ENCODE data around the gene ABCA4.

The ABCA4 gene

GRCh38 chr1:94044290-94044790 lies 76.6 kb downstream of the ABCA4 start:
- TF ChIP-seq, protein P1, sequence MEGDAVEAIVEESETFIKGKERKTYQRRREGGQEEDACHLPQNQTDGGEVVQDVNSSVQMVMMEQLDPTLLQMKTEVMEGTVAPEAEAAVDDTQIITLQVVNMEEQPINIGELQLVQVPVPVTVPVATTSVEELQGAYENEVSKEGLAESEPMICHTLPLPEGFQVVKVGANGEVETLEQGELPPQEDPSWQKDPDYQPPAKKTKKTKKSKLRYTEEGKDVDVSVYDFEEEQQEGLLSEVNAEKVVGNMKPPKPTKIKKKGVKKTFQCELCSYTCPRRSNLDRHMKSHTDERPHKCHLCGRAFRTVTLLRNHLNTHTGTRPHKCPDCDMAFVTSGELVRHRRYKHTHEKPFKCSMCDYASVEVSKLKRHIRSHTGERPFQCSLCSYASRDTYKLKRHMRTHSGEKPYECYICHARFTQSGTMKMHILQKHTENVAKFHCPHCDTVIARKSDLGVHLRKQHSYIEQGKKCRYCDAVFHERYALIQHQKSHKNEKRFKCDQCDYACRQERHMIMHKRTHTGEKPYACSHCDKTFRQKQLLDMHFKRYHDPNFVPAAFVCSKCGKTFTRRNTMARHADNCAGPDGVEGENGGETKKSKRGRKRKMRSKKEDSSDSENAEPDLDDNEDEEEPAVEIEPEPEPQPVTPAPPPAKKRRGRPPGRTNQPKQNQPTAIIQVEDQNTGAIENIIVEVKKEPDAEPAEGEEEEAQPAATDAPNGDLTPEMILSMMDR (IDR thresholded peaks at IDR 0.05; ENCODE audit: insufficient read depth, low read length, missing control alignments), result no peak
- no peak for DNase-seq (ENCODE audit: low read depth, low spot score)
- ChIA-PET POLR2A (interaction anchor here (0.6 to 1.0 kb wide), 2 partner anchors 291 to 758 kb away, joined by 3 read pairs; no protein-coding TSS in a partner anchor), CTCF (interaction anchor here (0.6 to 32.8 kb wide), 13 partner anchors 14 to 762 kb away, joined by 3 to 1945 read pairs (median 5); no protein-coding TSS in a partner anchor)
- no peak overlapping the region for H3K4me3 ChIP-seq (ENCODE audit: low read depth, low read length)

GRCh38 chr1:94043738-94044289 lies 77.1 kb downstream of the ABCA4 start:
- ChIA-PET CTCF (interaction anchor here (0.6 to 32.8 kb wide), 8 partner anchors 14 to 420 kb away, joined by 3 to 1945 read pairs (median 4); no protein-coding TSS in a partner anchor), POLR2A (interaction anchor here (0.6 kb wide), 1 partner anchor 759 kb away, joined by 3 read pairs; no protein-coding TSS in a partner anchor)
- DNase-seq (ENCODE audit: low read depth, low spot score), result no peak
- TF ChIP-seq, protein P1 (IDR thresholded peaks at IDR 0.05; ENCODE audit: insufficient read depth, low read length, missing control alignments), result no peak
- H3K4me3 ChIP-seq (ENCODE audit: low read depth, low read length), result no peak overlapping the region

DNA sequence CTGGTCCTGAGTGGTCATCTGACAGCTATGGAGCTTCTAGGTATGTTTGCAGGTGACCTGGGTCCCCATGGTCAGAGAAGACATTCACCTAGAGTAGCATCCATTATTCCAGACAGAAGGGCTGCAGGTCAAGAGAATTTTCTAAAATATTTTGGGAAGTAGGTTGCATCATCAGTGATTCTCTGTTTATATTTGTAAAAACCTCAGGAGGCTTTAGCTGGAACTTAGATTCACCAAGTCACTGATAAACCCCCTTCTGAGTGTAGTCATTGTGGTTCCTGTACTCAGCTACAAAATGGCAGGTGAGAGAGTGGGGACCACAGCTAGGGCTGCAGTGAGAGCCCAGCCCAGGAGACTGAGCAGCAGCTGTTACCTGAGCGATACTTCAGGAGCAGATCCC lies 78.6 kb downstream of the ABCA4 start:
- DNase-seq (ENCODE audit: low read depth, low spot score), result no peak
- ChIA-PET CTCF (interaction anchor here (0.6 to 32.8 kb wide), 6 partner anchors 9 to 760 kb away, joined by 3 to 1945 read pairs (median 182); no protein-coding TSS in a partner anchor), POLR2A (no interaction called here)
- TF ChIP-seq, protein P1 (IDR thresholded peaks at IDR 0.05; ENCODE audit: insufficient read depth, low read length, missing control alignments), result no peak
- H3K4me3 ChIP-seq (ENCODE audit: low read depth, low read length), result no peak overlapping the region

DNA sequence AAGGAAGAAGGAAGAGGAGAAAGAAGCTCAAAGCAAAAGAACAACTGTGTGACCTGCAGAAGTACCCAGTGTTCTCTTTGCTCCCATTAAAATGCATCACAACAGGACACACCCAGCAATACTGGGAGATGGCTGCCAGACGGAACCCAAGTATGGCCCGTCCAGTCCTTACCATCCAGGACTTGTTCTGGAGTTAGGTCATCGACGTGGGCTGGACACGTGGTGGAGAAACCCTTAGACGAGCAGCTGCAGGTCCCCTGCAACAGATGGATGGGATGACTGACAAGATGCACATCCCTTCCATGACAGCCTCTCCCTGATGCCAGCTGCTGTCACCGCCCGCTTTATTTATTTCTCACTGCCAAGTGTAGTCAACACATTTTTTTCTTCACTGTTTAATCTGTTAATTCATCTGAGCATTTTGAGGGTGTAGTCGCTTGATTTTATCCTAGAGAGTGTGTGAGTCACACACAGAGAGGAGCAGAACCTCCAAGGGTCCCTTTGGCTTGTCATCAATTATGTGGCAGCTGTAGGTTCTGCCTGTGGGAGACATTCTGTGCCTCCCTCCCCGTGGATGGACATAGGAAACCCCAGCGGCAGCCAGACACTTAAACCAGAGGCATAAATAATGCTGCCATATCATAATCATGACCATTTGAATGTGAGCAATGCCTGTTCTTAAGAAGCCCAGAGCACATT lies 80.9 kb downstream of the ABCA4 start:
- CTCF ChIA-PET, result interaction anchor here (0.6 to 32.8 kb wide), 38 partner anchors 2 to 429 kb away, joined by 3 to 1945 read pairs (median 4); partner anchors contain the start of genes ARHGAP29, DNTTIP2 and GCLM
- POLR2A ChIA-PET, result interaction anchor here (0.6 to 1.1 kb wide), 2 partner anchors 195 to 295 kb away, joined by 3 to 6 read pairs; no protein-coding TSS in a partner anchor
- TF ChIP-seq, protein P1 (IDR thresholded peaks at IDR 0.05; ENCODE audit: insufficient read depth, low read length, missing control alignments), result no peak
- no peak for DNase-seq (ENCODE audit: low read depth, low spot score)
- no peak overlapping the region for H3K4me3 ChIP-seq (ENCODE audit: low read depth, low read length)

DNA sequence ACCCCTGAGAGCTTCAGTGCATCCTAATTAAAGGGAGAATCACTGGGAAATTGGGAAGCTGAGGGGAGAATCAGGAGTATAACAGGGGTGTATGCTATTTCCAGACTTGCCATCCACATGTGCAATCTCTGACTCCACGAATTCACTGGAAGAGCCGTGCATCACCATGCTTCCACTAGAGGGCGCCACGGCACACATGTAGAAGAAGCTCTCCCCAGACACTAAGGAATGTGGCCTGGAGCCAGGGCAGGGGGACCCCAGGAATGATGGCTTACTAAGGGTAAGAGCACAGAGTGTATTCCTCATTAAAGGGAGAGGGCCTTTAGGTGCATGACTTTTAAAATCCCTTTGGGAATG lies 81.5 kb downstream of the ABCA4 start:
- H3K4me3 ChIP-seq (ENCODE audit: low read depth, low read length), result no peak overlapping the region
- DNase-seq (ENCODE audit: low read depth, low spot score), result no peak
- CTCF ChIA-PET, result interaction anchor here (0.6 to 32.8 kb wide), 35 partner anchors 3 to 424 kb away, joined by 3 to 1945 read pairs (median 4); partner anchors contain the start of genes ARHGAP29, DNTTIP2 and GCLM
- POLR2A ChIA-PET, result interaction anchor here (0.8 to 1.1 kb wide), 2 partner anchors 13 to 296 kb away, joined by 4 to 6 read pairs; no protein-coding TSS in a partner anchor
- TF ChIP-seq, protein P1 (IDR thresholded peaks at IDR 0.05; ENCODE audit: insufficient read depth, low read length, missing control alignments), result peak; percentile 81

GRCh38 chr1:94038511-94038910 lies 82.4 kb downstream of the ABCA4 start:
- DNase-seq (ENCODE audit: low read depth, low spot score), result no peak
- ChIA-PET CTCF (interaction anchor here (1.4 to 32.8 kb wide), 9 partner anchors 4 to 425 kb away, joined by 6 to 1945 read pairs (median 8); partner anchors contain the start of gene GCLM), POLR2A (no interaction called here)
- H3K4me3 ChIP-seq (ENCODE audit: low read depth, low read length), result no peak overlapping the region
- TF ChIP-seq, protein P1 (IDR thresholded peaks at IDR 0.05; ENCODE audit: insufficient read depth, low read length, missing control alignments), result no peak

All from AG04449 (cell line).